Lower lobe of right lung (tissue), 2 donors: ENCODE data around the gene MGAT5. TPM values are rescaled to one million over a fixed set of nuclear protein-coding genes. Genes with fewer than 3 reads are reported as not detected.

Experiments used
- ATAC-seq, 2 donors: fragments of 200-7000 bp; cut with Tn5 transposase; one replicate each; pipeline ENCODE4 v1.9.1; 2020 to 2022; ENCODE audit warnings: mild to moderate bottlenecking in 2 of 2, moderate library complexity in 2 of 2
- DNase-seq: peaks from one replicate; pipeline ENCODE4 v3.0.0-alpha.2; 2020
- H3K27ac ChIP-seq: fragments of 200-600 bp; one replicate; pipeline ENCODE4 v1.8.0; 2022
- H3K27me3 ChIP-seq: fragments of 200-600 bp; one replicate; pipeline ENCODE4 v1.8.0; 2022; ENCODE audit warnings: low read depth
- H3K36me3 ChIP-seq: fragments of 200-600 bp; one replicate; pipeline ENCODE4 v1.8.0; 2022; ENCODE audit warnings: mild to moderate bottlenecking
- H3K4me1 ChIP-seq: fragments of 200-600 bp; one replicate; pipeline ENCODE4 v1.8.0; 2022
- H3K4me3 ChIP-seq: fragments of 200-600 bp; one replicate; pipeline ENCODE4 v1.8.0; 2022; ENCODE audit warnings: mild to moderate bottlenecking
- H3K9me3 ChIP-seq: fragments of 200-600 bp; one replicate; pipeline ENCODE4 v1.8.0; 2022
- CTCF ChIP-seq: fragments of 200-600 bp; IDR thresholded peaks from one replicate; pipeline ENCODE4 v1.8.0; 2022; ENCODE audit warnings: antibody characterized with exemption, mild to moderate bottlenecking
- intact Hi-C: fragments of 100-400 bp; cut with DNase I; formaldehyde crosslinking; loops from one replicate; pipeline ENCODE4 v1.11.0; 2022
- total RNA-seq: library from RNA; stranded (reverse); fragmentation: NEBNext Ultra II Directional; extraction: Animal tissue kit (Norgen Biotek cat#: 25700); gene quantifications from one replicate; pipeline ENCODE4 v1.2.1, GENCODE V29; 2021
- donor health status: DM: no; HTN: yes; CAD: no; lungs with severe emphysema.

Gene MGAT5
- total RNA-seq, 1 donor from 2014 or later: 61.7 TPM

GRCh38 chr2:134377730-134378129 is 123.9 kb downstream of the MGAT5 start:
- no peak for DNase-seq
- Histone ChIP-seq H3K27me3 (no peaks in the 10 kb centered on the region), H3K27ac (no peak overlapping the region), H3K9me3 (no peaks in the 10 kb centered on the region), H3K36me3 (no peaks in the 10 kb centered on the region), H3K4me1 (peaks cover 6% of the 10 kb centered on the region), H3K4me3 (no peak overlapping the region)
- intact Hi-C loops: no loop called here
- ATAC-seq: no peak
- no peak for TF ChIP-seq CTCF

GRCh38 chr2:134379293-134379692 is 125.4 kb downstream of the MGAT5 start:
- Histone ChIP-seq H3K4me1 (no peaks in the 10 kb centered on the region), H3K27me3 (no peaks in the 10 kb centered on the region), H3K27ac (no peak overlapping the region), H3K4me3 (no peak overlapping the region), H3K9me3 (no peaks in the 10 kb centered on the region), H3K36me3 (no peaks in the 10 kb centered on the region)
- intact Hi-C loops: no loop called here
- no peak for DNase-seq
- ATAC-seq: no peak
- TF ChIP-seq CTCF: no peak

GRCh38 chr2:134379722-134380121 is 125.8 kb downstream of the MGAT5 start:
- Histone ChIP-seq H3K4me3 (no peak overlapping the region), H3K27me3 (no peaks in the 10 kb centered on the region), H3K36me3 (no peaks in the 10 kb centered on the region), H3K4me1 (no peaks in the 10 kb centered on the region), H3K27ac (no peak overlapping the region), H3K9me3 (no peaks in the 10 kb centered on the region)
- intact Hi-C loops: no loop called here
- TF ChIP-seq CTCF: no peak
- ATAC-seq: no peak
- DNase-seq: no peak

GRCh38 chr2:134381141-134381540 is 127.3 kb downstream of the MGAT5 start:
- intact Hi-C loops: no loop called here
- Histone ChIP-seq H3K27me3 (no peaks in the 10 kb centered on the region), H3K9me3 (no peaks in the 10 kb centered on the region), H3K27ac (no peak overlapping the region), H3K4me3 (no peak overlapping the region), H3K4me1 (no peaks in the 10 kb centered on the region), H3K36me3 (no peaks in the 10 kb centered on the region)
- DNase-seq (no peak), ATAC-seq (no peak)
- TF ChIP-seq CTCF: no peak

- no peak for TF ChIP-seq CTCF
- no peak overlapping the region for H3K27ac ChIP-seq
- H3K4me3 ChIP-seq: no peak overlapping the region
- no peaks in the 10 kb centered on the region for H3K36me3 ChIP-seq
- no peaks in the 10 kb centered on the region for H3K9me3 ChIP-seq
- H3K27me3 ChIP-seq: no peaks in the 10 kb centered on the region
- ATAC-seq: no peak
- intact Hi-C loops: no loop called here
- DNase-seq: no peak
- no peaks in the 10 kb centered on the region for H3K4me1 ChIP-seq
Measured at GRCh38 chr2:134384131-134384530, 130.3 kb downstream of the MGAT5 start.

- no peaks in the 10 kb centered on the region for H3K9me3 ChIP-seq
- ATAC-seq (no peak), DNase-seq (no peak)
- H3K27me3 ChIP-seq: no peaks in the 10 kb centered on the region
- no peak overlapping the region for H3K4me3 ChIP-seq
- TF ChIP-seq CTCF: no peak
- H3K27ac ChIP-seq: no peak overlapping the region
- H3K36me3 ChIP-seq: no peaks in the 10 kb centered on the region
- intact Hi-C loops: no loop called here
- H3K4me1 ChIP-seq: no peaks in the 10 kb centered on the region
Measured at GRCh38 chr2:134385195-134385594, 131.3 kb downstream of the MGAT5 start.
